PC-3 (cell line): ENCODE data around the gene LIN7B. TPM values are rescaled to one million over a fixed set of nuclear protein-coding genes. Genes with fewer than 3 reads are reported as not detected.
A peak's percentile ranks its signal among the peaks of the same experiment; 100 is the strongest.

Source experiments
- ATAC-seq: fragments of 200-7000 bp; cut with Tn5 transposase; 2 replicates; pipeline ENCODE4 v1.9.1; 2020; ENCODE audit warnings: mild to moderate bottlenecking, moderate library complexity
- Bru-seq: library from RNA; stranded (reverse); fragments of 400-500 nt; gene quantifications from one replicate; lab custom pipeline; 2021; lab: Mats Ljungman, UMichigan
- BruChase-seq, 2 experiments: library from RNA; stranded (reverse); fragments of 400-500 nt; gene quantifications; one replicate each; lab custom pipeline; 2021; lab: Mats Ljungman, UMichigan
- BruUV-seq: library from RNA; stranded (reverse); fragments of 400-500 nt; replicated peaks from 2 replicates; lab custom pipeline; 2021; lab: Mats Ljungman, UMichigan
- CTCF ChIA-PET: fragments of 300-600 bp; sonication (Branson Sonifier 250); formaldehyde crosslinking; loops from one replicate; lab custom pipeline; 2022; ENCODE audit warnings: antibody characterized with exemption; lab: Charles Lee
- POLR2A ChIA-PET: fragments of 300-600 bp; sonication (Branson Sonifier 250); formaldehyde crosslinking; loops from one replicate; lab custom pipeline; 2022; ENCODE audit warnings: antibody characterized with exemption; ENCODE audit not compliant: unreplicated experiment; lab: Charles Lee
- DNase-seq: peaks from one replicate; pipeline ENCODE4 v3.0.0-alpha.2; 2015
- H2AFZ ChIP-seq: fragments of 300-600 bp; sonication (generic); 2 replicates; pipeline ENCODE4 v1.6.0; 2016; ENCODE audit warnings: antibody characterized with exemption, low read length
- H3F3A ChIP-seq: fragments of 300-600 bp; sonication (generic); one replicate; pipeline ENCODE4 v1.6.0; 2017; ENCODE audit warnings: antibody characterized with exemption, low read length, control low read depth, mild to moderate bottlenecking; ENCODE audit not compliant: unreplicated experiment
- H3K27ac ChIP-seq: fragments of 300-600 bp; sonication (generic); 2 replicates; pipeline ENCODE4 v1.5.1; 2016; ENCODE audit warnings: mild to moderate bottlenecking, low read length
- H3K27me3 ChIP-seq: fragments of 300-600 bp; sonication (generic); 2 replicates; pipeline ENCODE4 v1.6.1; 2016; ENCODE audit warnings: low read length, mixed read lengths
- H3K36me3 ChIP-seq: fragments of 300-600 bp; sonication (generic); 2 replicates; pipeline ENCODE4 v1.6.1; 2016; ENCODE audit warnings: low read depth, mixed run types, low read length, mixed read lengths
- H3K4me1 ChIP-seq: fragments of 300-600 bp; sonication (generic); 2 replicates; pipeline ENCODE4 v1.5.1; 2016; ENCODE audit warnings: low read length; ENCODE audit not compliant: insufficient read depth
- H3K4me2 ChIP-seq: fragments of 300-600 bp; sonication (generic); 2 replicates; pipeline ENCODE4 v1.6.0; 2016; ENCODE audit warnings: low read length
- H3K4me3 ChIP-seq: fragments of 300-600 bp; sonication (generic); 2 replicates; pipeline ENCODE4 v1.5.1; 2016; ENCODE audit warnings: mild to moderate bottlenecking, low read length, mixed read lengths
- H3K79me2 ChIP-seq: fragments of 300-600 bp; sonication (generic); 2 replicates; pipeline ENCODE4 v1.6.1; 2017; ENCODE audit warnings: low read length, mixed read lengths
- H3K9ac ChIP-seq: fragments of 300-600 bp; sonication (generic); 2 replicates; pipeline ENCODE4 v1.6.0; 2016; ENCODE audit warnings: mild to moderate bottlenecking, low read length
- H3K9me2 ChIP-seq: fragments of 300-600 bp; sonication (generic); replicated peaks from 2 replicates; pipeline ENCODE4 v1.6.1; 2016; ENCODE audit warnings: mixed run types, low read length, mixed read lengths
- H3K9me3 ChIP-seq: fragments of 300-600 bp; sonication (generic); 2 replicates; pipeline ENCODE4 v1.6.1; 2016; ENCODE audit warnings: low read length, mixed read lengths
- H4K20me1 ChIP-seq: fragments of 300-600 bp; sonication (generic); 2 replicates; pipeline ENCODE4 v1.6.1; 2016; ENCODE audit warnings: low read length, mixed read lengths
- EZH2 ChIP-seq: fragments of 300-600 bp; sonication (generic); IDR thresholded peaks from one replicate; pipeline ENCODE4 v1.6.1; 2017; ENCODE audit warnings: antibody characterized with exemption, mild to moderate bottlenecking, low read length; ENCODE audit not compliant: unreplicated experiment
- EZH2phosphoT487 ChIP-seq: fragments of 300-600 bp; sonication (generic); IDR thresholded peaks from 2 replicates; pipeline ENCODE4 v1.6.1; 2018; ENCODE audit warnings: mild to moderate bottlenecking, antibody characterized with exemption, low read length, borderline replicate concordance
- intact Hi-C: fragments of 100-400 bp; cut with micrococcal nuclease; formaldehyde crosslinking; loops from 2 replicates; pipeline ENCODE4 v1.9.0; 2023
- long read RNA-seq: library from polyadenylated mRNA; unstranded; transcript quantifications from one replicate; pipeline ENCODE4 v2.0.0, GENCODE V29; 2021; ENCODE audit not compliant: unreplicated experiment
- total RNA-seq: library from RNA; depleted of rRNA; stranded (reverse); fragments of >200 nt; gene quantifications from 2 replicates; pipeline ENCODE4 v1.2.3, GENCODE V29; 2014; rRNA removed
- TF ChIP-seq, protein P1 (sequence below): fragments of 300-600 bp; sonication (generic); conservative IDR thresholded peaks from 2 replicates; pipeline ENCODE4 v1.5.1; 2017; ENCODE audit warnings: antibody characterized with exemption, low read depth, mild to moderate bottlenecking, low read length

The LIN7B gene, protein sequence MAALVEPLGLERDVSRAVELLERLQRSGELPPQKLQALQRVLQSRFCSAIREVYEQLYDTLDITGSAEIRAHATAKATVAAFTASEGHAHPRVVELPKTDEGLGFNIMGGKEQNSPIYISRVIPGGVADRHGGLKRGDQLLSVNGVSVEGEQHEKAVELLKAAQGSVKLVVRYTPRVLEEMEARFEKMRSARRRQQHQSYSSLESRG
- total RNA-seq (5.8 and 11.6 TPM in 2 replicates), Bru-seq, nascent RNA (percentile 46 among the genes with signal in this experiment), BruChase-seq, experiment 1, labeled RNA remaining after a 6-hour chase (percentile 44 among the genes with signal in this experiment), BruChase-seq, experiment 2, labeled RNA remaining after a 2-hour chase (percentile 49 among the genes with signal in this experiment)
- long read RNA-seq, partial matches to known transcripts = 3 of 10 reads
- long read RNA-seq, other reads (novel, unspliced or antisense) = 5 of 10 reads

DNA sequence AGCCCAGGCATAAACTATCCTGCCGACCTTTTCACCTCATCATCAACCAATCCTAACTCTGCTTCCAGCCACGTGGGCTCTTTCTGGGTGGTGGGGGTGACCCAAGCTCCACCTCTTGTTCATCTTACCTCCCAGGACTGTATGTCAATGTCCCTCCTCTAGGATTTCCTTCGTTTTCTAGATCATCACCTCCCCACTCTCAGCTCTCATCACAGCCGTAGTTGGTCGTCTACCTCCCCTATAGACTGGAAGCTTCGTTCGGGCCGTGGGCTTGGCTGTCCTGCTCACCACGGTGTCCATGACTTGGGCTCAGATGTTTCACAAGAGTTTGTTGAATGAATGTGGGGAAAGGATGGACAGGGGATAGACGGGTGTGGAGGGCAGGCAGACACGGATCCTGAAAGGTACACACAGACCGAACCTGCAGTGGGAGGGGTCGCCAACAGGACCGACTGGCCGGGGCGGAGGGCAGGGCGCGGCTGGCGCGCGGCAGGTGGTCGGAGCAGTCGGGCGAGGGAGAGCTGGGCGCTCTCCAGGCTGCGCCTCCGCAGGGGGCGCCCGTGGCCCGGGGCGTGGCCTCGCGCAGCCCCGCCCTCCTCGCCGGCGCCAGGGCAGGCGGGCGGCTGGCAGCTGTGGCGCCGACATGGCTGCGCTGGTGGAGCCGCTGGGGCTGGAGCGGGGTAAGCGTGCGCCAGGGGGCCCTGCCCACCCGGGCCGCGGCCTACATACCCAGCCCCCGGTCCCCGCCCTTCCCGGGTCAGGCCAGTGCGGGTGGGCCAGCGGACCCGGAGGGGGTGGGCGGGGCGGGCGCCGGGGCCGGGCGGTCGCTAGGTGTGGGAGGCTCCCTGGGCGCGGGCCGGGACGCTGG, at the start of gene LIN7B:
Gene LIN7B (plus strand): TSS at position 609 of the 868 bp plus-strand sequence. CDS start 35 bp downstream, at position 644.
- DNase-seq (peak; percentile 73), ATAC-seq (peak; percentile 64)
- Histone ChIP-seq H3K79me2 (no peaks in the 10 kb centered on the region), H3K9me2 (no peaks in the 10 kb centered on the region), H3K4me1 (peaks cover 10% of the 10 kb centered on the region; the same call in 1 of the 2 replicates), H4K20me1 (no peaks in the 10 kb centered on the region), H3K9ac (0 out of 2 replicates have a peak within 1 kb of the TSS, but pooled peaks have one; percentile 27), H3K9me3 (no peaks in the 10 kb centered on the region), H3K27me3 (no peaks in the 10 kb centered on the region), H3K4me2 (peak within 1 kb of the TSS; percentile 91), H3K36me3 (no peaks in the 10 kb centered on the region; the same call in 1 of the 2 replicates), H3F3A (no peaks in the 10 kb centered on the region), H3K27ac (no peak within 1 kb of the TSS), H2AFZ (peak within 1 kb of the TSS; percentile 95), H3K4me3 (peak within 1 kb of the TSS; percentile 75)
- intact Hi-C loops = no loop called here
- POLR2A ChIA-PET = no interaction called here
- CTCF ChIA-PET = interaction anchor here (1.5 to 2.0 kb wide), 2 partner anchors 14 to 16 kb away, joined by 5 to 15 read pairs; no protein-coding TSS in a partner anchor
- TF ChIP-seq, protein P1, sequence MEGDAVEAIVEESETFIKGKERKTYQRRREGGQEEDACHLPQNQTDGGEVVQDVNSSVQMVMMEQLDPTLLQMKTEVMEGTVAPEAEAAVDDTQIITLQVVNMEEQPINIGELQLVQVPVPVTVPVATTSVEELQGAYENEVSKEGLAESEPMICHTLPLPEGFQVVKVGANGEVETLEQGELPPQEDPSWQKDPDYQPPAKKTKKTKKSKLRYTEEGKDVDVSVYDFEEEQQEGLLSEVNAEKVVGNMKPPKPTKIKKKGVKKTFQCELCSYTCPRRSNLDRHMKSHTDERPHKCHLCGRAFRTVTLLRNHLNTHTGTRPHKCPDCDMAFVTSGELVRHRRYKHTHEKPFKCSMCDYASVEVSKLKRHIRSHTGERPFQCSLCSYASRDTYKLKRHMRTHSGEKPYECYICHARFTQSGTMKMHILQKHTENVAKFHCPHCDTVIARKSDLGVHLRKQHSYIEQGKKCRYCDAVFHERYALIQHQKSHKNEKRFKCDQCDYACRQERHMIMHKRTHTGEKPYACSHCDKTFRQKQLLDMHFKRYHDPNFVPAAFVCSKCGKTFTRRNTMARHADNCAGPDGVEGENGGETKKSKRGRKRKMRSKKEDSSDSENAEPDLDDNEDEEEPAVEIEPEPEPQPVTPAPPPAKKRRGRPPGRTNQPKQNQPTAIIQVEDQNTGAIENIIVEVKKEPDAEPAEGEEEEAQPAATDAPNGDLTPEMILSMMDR = peak; percentile 37
- TF ChIP-seq EZH2phosphoT487 (no peak), EZH2 (no peak)
- BruUV-seq = no TSS peak

DNA sequence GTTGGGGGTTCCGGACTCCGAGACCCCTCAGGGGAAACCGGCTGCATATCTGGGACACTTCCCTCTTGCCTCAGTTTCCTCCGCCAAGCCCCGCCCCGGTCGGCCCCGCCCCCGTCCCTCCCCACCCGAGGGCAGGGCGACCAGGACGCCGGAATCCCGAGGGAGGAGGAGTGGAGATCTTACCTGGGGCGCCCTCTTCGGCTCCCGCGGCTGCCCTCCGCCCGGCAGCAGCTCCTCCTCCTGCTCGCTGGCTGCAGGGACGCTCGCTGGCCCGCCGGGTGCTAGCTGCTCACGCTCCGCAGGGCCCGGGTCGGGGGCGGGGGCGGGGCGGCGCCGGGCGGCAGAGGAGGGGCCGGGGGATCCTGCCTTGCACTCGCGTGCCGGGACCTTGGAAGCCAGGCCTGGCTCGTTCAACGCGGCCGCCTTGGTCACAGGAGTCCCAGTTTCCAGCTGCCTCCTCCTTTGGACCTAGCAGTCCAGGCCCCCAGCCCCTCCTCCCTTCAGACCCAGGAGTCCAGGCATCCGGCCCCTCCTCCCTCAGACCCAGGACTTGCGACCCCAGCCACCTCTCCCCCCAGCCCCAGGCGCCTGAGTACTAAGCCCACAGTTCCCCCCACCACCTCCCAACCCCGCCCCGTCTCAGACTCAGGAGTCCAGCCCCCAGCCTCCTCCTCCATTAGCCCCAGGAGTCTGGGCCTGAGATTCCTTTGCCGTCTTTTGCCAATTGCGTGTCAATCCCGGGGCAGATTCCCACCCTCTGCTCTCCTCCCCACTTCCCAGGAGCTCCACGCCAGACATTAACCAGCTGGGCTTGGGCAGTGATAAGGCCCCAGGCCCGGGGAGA, 49.2 kb upstream of the LIN7B start, which contains the start of gene NTF4:
Gene NTF4 (minus strand): TSS at position 51 of the 844 bp plus-strand sequence. CDS start 2,821 bp downstream, outside the sequence.
- H3K4me2 ChIP-seq = peak within 1 kb of the TSS; percentile 54
- no peak within 1 kb of the TSS for H3K9ac ChIP-seq
- H3K79me2 ChIP-seq = no peaks in the 10 kb centered on the region
- H3F3A ChIP-seq = no peaks in the 10 kb centered on the region
- H3K4me3 ChIP-seq = peak within 1 kb of the TSS; percentile 37; the same call in 1 of the 2 replicates
- no peaks in the 10 kb centered on the region for H3K9me2 ChIP-seq
- ChIA-PET POLR2A (no interaction called here), CTCF (no interaction called here)
- no peaks in the 10 kb centered on the region for H3K27me3 ChIP-seq
- TF ChIP-seq EZH2phosphoT487 = no peak
- TF ChIP-seq, protein P1 = no peak
- H4K20me1 ChIP-seq = no peaks in the 10 kb centered on the region
- BruUV-seq = no TSS peak
- H3K4me1 ChIP-seq = no peaks in the 10 kb centered on the region
- ATAC-seq (peak; percentile 84), DNase-seq (peak; percentile 23)
- no peak within 1 kb of the TSS for H2AFZ ChIP-seq
- no peaks in the 10 kb centered on the region for H3K9me3 ChIP-seq
- H3K27ac ChIP-seq = no peak within 1 kb of the TSS
- H3K36me3 ChIP-seq = no peaks in the 10 kb centered on the region
- intact Hi-C loops = no loop called here
